ENCODE measurements around the gene USP37.

DNA sequence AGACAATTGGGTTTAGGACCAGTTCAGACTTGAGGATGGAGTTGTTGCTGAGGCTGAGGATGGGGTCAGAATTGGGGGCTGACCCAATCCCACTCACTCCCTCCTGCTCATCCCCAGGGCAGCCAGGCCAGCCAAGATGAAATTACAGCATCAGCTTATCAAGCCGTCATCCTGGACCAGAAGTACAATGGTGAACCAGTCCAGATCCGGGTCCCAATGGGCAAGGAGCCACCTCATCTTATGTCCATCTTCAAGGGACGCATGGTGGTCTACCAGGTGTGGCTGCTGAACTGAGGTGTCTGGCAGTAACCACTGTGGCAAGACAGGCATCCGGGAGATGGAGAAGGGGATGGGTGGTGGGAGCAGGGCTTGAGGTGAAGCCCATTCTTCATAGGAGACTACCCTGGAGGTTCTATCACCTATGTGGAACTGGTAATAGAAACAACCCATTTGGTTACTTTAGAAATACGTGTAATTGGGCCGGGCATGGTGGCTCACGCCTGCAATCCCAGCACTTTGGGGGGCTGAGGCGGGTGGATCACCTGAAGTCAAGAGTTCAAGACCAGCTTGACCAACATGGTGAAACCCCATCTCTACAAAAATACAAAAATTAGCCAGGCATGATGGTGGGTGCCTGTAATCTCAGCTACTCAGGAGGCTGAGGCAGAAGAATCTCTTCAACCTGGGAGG is 135.3 kb downstream of the USP37 start:
- no peak for TF ChIP-seq CBX1 (IDR thresholded peaks at IDR 0.05; ENCODE audit: low read depth)
- TF ChIP-seq, protein P1, sequence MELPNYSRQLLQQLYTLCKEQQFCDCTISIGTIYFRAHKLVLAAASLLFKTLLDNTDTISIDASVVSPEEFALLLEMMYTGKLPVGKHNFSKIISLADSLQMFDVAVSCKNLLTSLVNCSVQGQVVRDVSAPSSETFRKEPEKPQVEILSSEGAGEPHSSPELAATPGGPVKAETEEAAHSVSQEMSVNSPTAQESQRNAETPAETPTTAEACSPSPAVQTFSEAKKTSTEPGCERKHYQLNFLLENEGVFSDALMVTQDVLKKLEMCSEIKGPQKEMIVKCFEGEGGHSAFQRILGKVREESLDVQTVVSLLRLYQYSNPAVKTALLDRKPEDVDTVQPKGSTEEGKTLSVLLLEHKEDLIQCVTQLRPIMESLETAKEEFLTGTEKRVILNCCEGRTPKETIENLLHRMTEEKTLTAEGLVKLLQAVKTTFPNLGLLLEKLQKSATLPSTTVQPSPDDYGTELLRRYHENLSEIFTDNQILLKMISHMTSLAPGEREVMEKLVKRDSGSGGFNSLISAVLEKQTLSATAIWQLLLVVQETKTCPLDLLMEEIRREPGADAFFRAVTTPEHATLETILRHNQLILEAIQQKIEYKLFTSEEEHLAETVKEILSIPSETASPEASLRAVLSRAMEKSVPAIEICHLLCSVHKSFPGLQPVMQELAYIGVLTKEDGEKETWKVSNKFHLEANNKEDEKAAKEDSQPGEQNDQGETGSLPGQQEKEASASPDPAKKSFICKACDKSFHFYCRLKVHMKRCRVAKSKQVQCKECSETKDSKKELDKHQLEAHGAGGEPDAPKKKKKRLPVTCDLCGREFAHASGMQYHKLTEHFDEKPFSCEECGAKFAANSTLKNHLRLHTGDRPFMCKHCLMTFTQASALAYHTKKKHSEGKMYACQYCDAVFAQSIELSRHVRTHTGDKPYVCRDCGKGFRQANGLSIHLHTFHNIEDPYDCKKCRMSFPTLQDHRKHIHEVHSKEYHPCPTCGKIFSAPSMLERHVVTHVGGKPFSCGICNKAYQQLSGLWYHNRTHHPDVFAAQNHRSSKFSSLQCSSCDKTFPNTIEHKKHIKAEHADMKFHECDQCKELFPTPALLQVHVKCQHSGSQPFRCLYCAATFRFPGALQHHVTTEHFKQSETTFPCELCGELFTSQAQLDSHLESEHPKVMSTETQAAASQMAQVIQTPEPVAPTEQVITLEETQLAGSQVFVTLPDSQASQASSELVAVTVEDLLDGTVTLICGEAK (IDR thresholded peaks at IDR 0.05), result no peak
- TF ChIP-seq, protein P1 (CRISPR knock-in tag; IDR thresholded peaks at IDR 0.05), result no peak
- no peak for TF ChIP-seq JUN (CRISPR knock-in tag; IDR thresholded peaks at IDR 0.05)
- no peak for TF ChIP-seq YY1 (IDR thresholded peaks at IDR 0.05; ENCODE audit: insufficient read depth, insufficient replicate concordance, low read depth, low read length)
- no peak for TF ChIP-seq FOSL1 (CRISPR knock-in tag; IDR thresholded peaks at IDR 0.05; ENCODE audit: borderline replicate concordance)
- no peak for TF ChIP-seq ARNT (IDR thresholded peaks at IDR 0.05)

All from HepG2 (cell line).